Endothelial cell of umbilical vein (primary cell): Measurements from ENCODE around the gene NES. TPM values are rescaled to one million over a fixed set of nuclear protein-coding genes. Genes with fewer than 3 reads are reported as not detected.

ENCODE experiments used
- BruUV-seq: library from RNA; stranded (reverse); fragments of 400-500 nt; replicated peaks from 2 replicates; lab custom pipeline; 2021; lab: Mats Ljungman, UMichigan
- CTCF ChIA-PET: fragments of 300-600, 350-600 bp; sonication (Branson Sonifier 250); formaldehyde crosslinking; loops from one replicate; lab custom pipeline; 2021; ENCODE audit warnings: antibody characterized with exemption, inconsistent platforms; lab: Charles Lee
- POLR2A ChIA-PET: fragments of 300-600, 350-600 bp; sonication (Branson Sonifier 250); formaldehyde crosslinking; loops from one replicate; lab custom pipeline; 2021; ENCODE audit warnings: antibody characterized with exemption, inconsistent platforms; lab: Charles Lee
- DNase-seq: peaks from one replicate; pipeline ENCODE4 v3.0.0-alpha.2; 2011; ENCODE audit warnings: low read depth, low spot score
- FAIRE-seq: peaks from 2 replicates; lab custom pipeline; 2011; peaks lifted over from hg19 to GRCh38; lab: Jason Lieb, UNC
- H2AFZ ChIP-seq: 2 replicates; pipeline ENCODE4 v1.6.0; 2012; ENCODE audit warnings: low read depth, low read length, control low read depth, inconsistent platforms
- H3K27ac ChIP-seq: 2 replicates; pipeline ENCODE4 v1.5.1; 2011; ENCODE audit warnings: low read depth, mild to moderate bottlenecking, control low read depth, low read length, moderate library complexity; ENCODE audit not compliant: insufficient read depth
- H3K27me3 ChIP-seq, 2 experiments: 2 replicates each; pipeline versions ENCODE4 v1.6.0 to v1.6.1; 2011; ENCODE audit warnings: low read length in 2 of 2, mixed read lengths in 1 of 2; ENCODE audit not compliant: control insufficient read depth in 2 of 2, insufficient read depth in 2 of 2
- H3K36me3 ChIP-seq, 2 experiments: 2 replicates in 1 of 2; 3 replicates in 1 of 2; pipeline ENCODE4 v1.5.1; 2011; ENCODE audit warnings: low read length in 2 of 2, mild to moderate bottlenecking in 1 of 2, moderate library complexity in 1 of 2; ENCODE audit not compliant: control insufficient read depth in 2 of 2, insufficient read depth in 2 of 2; ENCODE audit errors: extremely low read depth in 1 of 2
- H3K4me1 ChIP-seq: 3 replicates; pipeline ENCODE4 v1.5.1; 2011; ENCODE audit warnings: mild to moderate bottlenecking, low read length; ENCODE audit not compliant: control insufficient read depth, insufficient read depth; ENCODE audit errors: extremely low read depth
- H3K4me2 ChIP-seq: 2 replicates; pipeline ENCODE4 v1.6.1; 2011; ENCODE audit warnings: low read length, control low read depth, mixed read lengths; ENCODE audit not compliant: insufficient read depth
- H3K4me3 ChIP-seq, 3 experiments: fragments of 200-600 bp in 1 of 3; sonication (generic), shearing (Covaris generic) in 1 of 3; replicated peaks in 1 of 3; 2 replicates each; pipeline ENCODE4 v1.5.1; 2011 to 2016; ENCODE audit warnings: control low read depth in 3 of 3, low read length in 3 of 3, mild to moderate bottlenecking in 2 of 3, inconsistent platforms in 1 of 3, low read depth in 1 of 3, moderate library complexity in 1 of 3; ENCODE audit not compliant: insufficient read depth in 1 of 3
- H3K79me2 ChIP-seq: 2 replicates; pipeline ENCODE4 v1.6.0; 2012; ENCODE audit warnings: low read length, inconsistent platforms; ENCODE audit not compliant: control insufficient read depth, insufficient read depth
- H3K9ac ChIP-seq: replicated peaks from 2 replicates; pipeline ENCODE3; 2011; ENCODE audit warnings: low read length, control low read depth; ENCODE audit not compliant: insufficient read depth; ENCODE audit errors: extremely low read depth
- H3K9me1 ChIP-seq: replicated peaks from 3 replicates; pipeline ENCODE4 v1.6.0; 2011; ENCODE audit warnings: mild to moderate bottlenecking, low read length; ENCODE audit not compliant: control insufficient read depth, insufficient read depth; ENCODE audit errors: extremely low read depth
- H3K9me3 ChIP-seq: replicated peaks from 2 replicates; pipeline ENCODE4 v1.5.1; 2012; ENCODE audit warnings: low read length, inconsistent platforms; ENCODE audit not compliant: control insufficient read depth, insufficient read depth
- H4K20me1 ChIP-seq: replicated peaks from 2 replicates; pipeline ENCODE3; 2011; ENCODE audit warnings: mild to moderate bottlenecking, low read length; ENCODE audit not compliant: control insufficient read depth, insufficient read depth; ENCODE audit errors: extremely low read depth
- CTCF ChIP-seq, 2 donors: IDR thresholded peaks; 1 replicate in 1 of 2; 2 replicates in 1 of 2; pipeline ENCODE4 v1.5.1; 2011; ENCODE audit warnings: low read length in 2 of 2, mild to moderate bottlenecking in 2 of 2, moderate library complexity in 2 of 2, control low read depth in 1 of 2, inconsistent platforms in 1 of 2, low read depth in 1 of 2; ENCODE audit not compliant: insufficient read depth in 1 of 2; ENCODE audit errors: extremely low read depth in 1 of 2
- EZH2 ChIP-seq: IDR thresholded peaks from 2 replicates; pipeline ENCODE4 v1.6.1; 2012; ENCODE audit warnings: borderline replicate concordance, low read depth, mild to moderate bottlenecking, moderate library complexity, low read length, inconsistent platforms; ENCODE audit not compliant: severe bottlenecking
- FOS ChIP-seq: IDR thresholded peaks from 2 replicates; pipeline ENCODE4 v1.6.1; 2011; ENCODE audit warnings: mild to moderate bottlenecking, low read length, moderate library complexity, borderline replicate concordance; ENCODE audit not compliant: insufficient read depth
- GATA2 ChIP-seq: IDR thresholded peaks from 2 replicates; pipeline ENCODE4 v1.7.0; 2011; ENCODE audit warnings: low read depth, mild to moderate bottlenecking, moderate library complexity, mixed read lengths, low read length; ENCODE audit not compliant: insufficient read length, insufficient read depth
- JUN ChIP-seq: IDR thresholded peaks from 2 replicates; pipeline ENCODE4 v1.6.1; 2011; ENCODE audit warnings: borderline replicate concordance, low read depth; ENCODE audit not compliant: insufficient read length, insufficient read depth
- MAX ChIP-seq: IDR thresholded peaks from 2 replicates; pipeline ENCODE4 v1.6.1; 2011; ENCODE audit not compliant: insufficient read depth, insufficient read length
- MYC ChIP-seq: IDR thresholded peaks from one replicate; pipeline ENCODE4 v1.6.1; 2011; ENCODE audit warnings: mild to moderate bottlenecking, low read depth, low read length
- POLR2A ChIP-seq: IDR thresholded peaks from 2 replicates; pipeline ENCODE4 v1.6.1; 2012; ENCODE audit warnings: low read depth, mild to moderate bottlenecking, control low read depth, low read length
- POLR2AphosphoS5 ChIP-seq: IDR thresholded peaks from 2 replicates; pipeline ENCODE4 v1.6.1; 2012; ENCODE audit warnings: low read depth, mild to moderate bottlenecking, control low read depth, low read length, moderate library complexity; ENCODE audit not compliant: insufficient read depth
- dilution Hi-C: fragments of 300-500 bp; cut with MboI; formaldehyde crosslinking; loops from one replicate; pipeline ENCODE4 v1.15.0; 2019; ENCODE audit warnings: low sequenced_read_pairs; ENCODE audit not compliant: extremely low pct_ligation_motif_present
- intact Hi-C: fragments of 100-400 bp; cut with micrococcal nuclease; formaldehyde crosslinking; loops from one replicate; pipeline ENCODE4 v1.10.0; 2022
- polyA plus RNA-seq, 4 experiments: library from polyadenylated mRNA; depleted of rRNA in 3 of 4; stranded (reverse) in 3 of 4; unstranded in 1 of 4; fragments of >200 nt; gene quantifications; 2 replicates each; pipeline versions ENCODE4 v1.2.1 to v1.2.3, GENCODE V29; 2011 to 2012; ENCODE audit warnings: missing spikeins in 1 of 4
- total RNA-seq: library from RNA; stranded (reverse); gene quantifications from 2 replicates; pipeline ENCODE4 v1.2.3, GENCODE V29; 2021

The NES gene
- total and polyA plus RNA-seq, 2 donors (not counting 3 experiments of a cell fraction or from before 2014, with no cell fraction given), result 19.4 to 274 TPM

- Histone ChIP-seq H2AFZ (no peak overlapping the region), H3K4me1 (peaks cover 32% of the 10 kb centered on the region), H3K27me3 (no peaks in the 10 kb centered on the region), H3K27ac (no peak overlapping the region), H3K9me3 (no peaks in the 10 kb centered on the region), H3K36me3 (peaks cover 10 to 23% of the 10 kb centered on the region in 2 experiments), H4K20me1 (peaks cover 7% of the 10 kb centered on the region), H3K4me2 (peak overlapping the region; percentile 89), H3K9ac (peak overlapping the region; percentile 25), H3K9me1 (no peaks in the 10 kb centered on the region), H3K79me2 (peaks cover 55% of the 10 kb centered on the region), H3K4me3 (peak overlapping the region; percentile 3 to 79 (median 18))
- BruUV-seq, result no TSS peak
- TF ChIP-seq FOS (no peak), GATA2 (no peak), POLR2AphosphoS5 (peak; percentile 32), JUN (no peak), CTCF (IDR thresholded peaks at IDR 0.05; ENCODE audit: extremely low read depth in 1 of 2, insufficient read depth in 1 of 2, low read depth in 1 of 2, low read length in 2 of 2) (peak; percentile 98 to 99), MAX (no peak), POLR2A (no peak), MYC (peak; percentile 20), EZH2 (no peak)
- POLR2A ChIA-PET, result interaction anchor here (0.5 to 1.7 kb wide), 4 partner anchors 36 to 165 kb away, joined by 3 to 6 read pairs (median 4); no protein-coding TSS in a partner anchor
- dilution Hi-C loops, result no loop called here
- CTCF ChIA-PET, result interaction anchor here (0.6 to 5.3 kb wide), 71 partner anchors 7 to 202 kb away, joined by 3 to 546 read pairs (median 6); partner anchors contain the start of genes CRABP2, HDGF, INSRR and LRRC71
- DNase-seq (peak; percentile 86), FAIRE-seq (peak; percentile 93)
- intact Hi-C loops, result loop anchor here (1.0 kb wide), 8 partner anchors 19 to 202 kb away; partner anchors contain the start of gene NTRK1
Measured at GRCh38 chr1:156725683-156726280, 48.6 kb upstream of the NES start.
